ENCODE results near the gene VIM.
"Not testable (repeated sequence)": the region's sequence is repeated elsewhere in the genome, so short reads cannot be mapped to it uniquely, and the experiment has no call there.

The VIM gene

DNA sequence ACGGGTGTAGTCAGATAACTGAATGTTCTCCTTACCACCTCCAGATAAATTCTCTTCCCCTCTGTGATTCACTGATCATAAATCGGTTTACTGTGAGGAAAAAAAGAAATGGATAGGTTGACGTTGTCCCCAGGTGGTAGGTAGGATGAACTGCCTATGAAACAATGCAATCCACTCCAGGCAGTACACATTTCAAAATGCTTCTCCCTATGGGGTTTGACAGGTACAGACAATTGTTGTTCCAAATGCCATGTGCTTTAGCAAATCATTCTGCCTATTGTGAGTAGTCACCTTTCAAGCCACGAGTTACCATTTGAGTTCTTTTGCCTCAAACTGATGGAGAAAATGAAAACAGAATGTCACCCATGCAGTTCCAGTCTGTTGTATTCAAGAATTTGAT, 21.8 kb downstream of the VIM start:
- Histone ChIP-seq H3K36me3 (ENCODE audit: insufficient read depth) (no peaks in the 10 kb centered on the region), H3K4me1 (ENCODE audit: low read depth, poor library complexity, severe bottlenecking) (no peaks in the 10 kb centered on the region), H3K27ac (no peak overlapping the region), H3K9ac (no peak overlapping the region), H3K27me3 (ENCODE audit: insufficient read depth, low read depth) (no peaks in the 10 kb centered on the region), H4K20me1 (ENCODE audit: insufficient read depth) (no peaks in the 10 kb centered on the region), H3K4me3 (IDR thresholded peaks at IDR 0.05; ENCODE audit: insufficient read depth, low read depth, low read length) (no peak overlapping the region), H3K4me2 (no peak overlapping the region), H3K79me2 (ENCODE audit: insufficient read depth, low read depth) (no peaks in the 10 kb centered on the region), H2AFZ (ENCODE audit: low read depth) (no peak overlapping the region)
- TF ChIP-seq, protein P1, sequence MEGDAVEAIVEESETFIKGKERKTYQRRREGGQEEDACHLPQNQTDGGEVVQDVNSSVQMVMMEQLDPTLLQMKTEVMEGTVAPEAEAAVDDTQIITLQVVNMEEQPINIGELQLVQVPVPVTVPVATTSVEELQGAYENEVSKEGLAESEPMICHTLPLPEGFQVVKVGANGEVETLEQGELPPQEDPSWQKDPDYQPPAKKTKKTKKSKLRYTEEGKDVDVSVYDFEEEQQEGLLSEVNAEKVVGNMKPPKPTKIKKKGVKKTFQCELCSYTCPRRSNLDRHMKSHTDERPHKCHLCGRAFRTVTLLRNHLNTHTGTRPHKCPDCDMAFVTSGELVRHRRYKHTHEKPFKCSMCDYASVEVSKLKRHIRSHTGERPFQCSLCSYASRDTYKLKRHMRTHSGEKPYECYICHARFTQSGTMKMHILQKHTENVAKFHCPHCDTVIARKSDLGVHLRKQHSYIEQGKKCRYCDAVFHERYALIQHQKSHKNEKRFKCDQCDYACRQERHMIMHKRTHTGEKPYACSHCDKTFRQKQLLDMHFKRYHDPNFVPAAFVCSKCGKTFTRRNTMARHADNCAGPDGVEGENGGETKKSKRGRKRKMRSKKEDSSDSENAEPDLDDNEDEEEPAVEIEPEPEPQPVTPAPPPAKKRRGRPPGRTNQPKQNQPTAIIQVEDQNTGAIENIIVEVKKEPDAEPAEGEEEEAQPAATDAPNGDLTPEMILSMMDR (conservative IDR thresholded peaks at IDR 0.05; ENCODE audit: low read depth, low read length), result 0 out of 2 replicates have a peak, but pooled peaks have one; percentile 22

DNA sequence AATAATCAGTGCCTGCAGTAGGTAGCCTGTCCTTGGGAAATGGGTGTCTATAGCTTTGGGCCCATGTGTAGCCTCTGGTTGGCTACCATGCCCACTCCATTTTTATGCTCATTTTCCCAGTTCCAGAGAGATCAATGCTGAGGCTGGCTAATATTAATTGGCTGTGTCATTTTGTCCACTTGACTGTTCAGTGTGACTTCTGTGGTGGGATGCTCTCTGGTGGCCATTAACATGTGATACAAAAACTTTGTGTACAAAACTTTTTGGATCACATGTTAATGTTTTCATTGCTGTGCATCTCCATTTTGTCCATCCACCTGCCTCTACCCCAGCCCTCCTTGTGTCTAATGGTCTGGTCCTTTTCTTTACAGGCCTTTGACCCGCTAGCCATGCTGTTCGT, 22.7 kb downstream of the VIM start:
- no peaks in the 10 kb centered on the region for H3K4me1 ChIP-seq (ENCODE audit: low read depth, poor library complexity, severe bottlenecking)
- H2AFZ ChIP-seq (ENCODE audit: low read depth), result no peak overlapping the region
- no peaks in the 10 kb centered on the region for H4K20me1 ChIP-seq (ENCODE audit: insufficient read depth)
- H3K9ac ChIP-seq, result no peak overlapping the region
- no peaks in the 10 kb centered on the region for H3K79me2 ChIP-seq (ENCODE audit: insufficient read depth, low read depth)
- H3K4me2 ChIP-seq, result no peak overlapping the region
- no peaks in the 10 kb centered on the region for H3K36me3 ChIP-seq (ENCODE audit: insufficient read depth)
- no peak overlapping the region for H3K4me3 ChIP-seq (IDR thresholded peaks at IDR 0.05; ENCODE audit: insufficient read depth, low read depth, low read length)
- H3K27ac ChIP-seq, result no peak overlapping the region
- no peaks in the 10 kb centered on the region for H3K27me3 ChIP-seq (ENCODE audit: insufficient read depth, low read depth)
- TF ChIP-seq, protein P1 (conservative IDR thresholded peaks at IDR 0.05; ENCODE audit: low read depth, low read length), result no peak

DNA sequence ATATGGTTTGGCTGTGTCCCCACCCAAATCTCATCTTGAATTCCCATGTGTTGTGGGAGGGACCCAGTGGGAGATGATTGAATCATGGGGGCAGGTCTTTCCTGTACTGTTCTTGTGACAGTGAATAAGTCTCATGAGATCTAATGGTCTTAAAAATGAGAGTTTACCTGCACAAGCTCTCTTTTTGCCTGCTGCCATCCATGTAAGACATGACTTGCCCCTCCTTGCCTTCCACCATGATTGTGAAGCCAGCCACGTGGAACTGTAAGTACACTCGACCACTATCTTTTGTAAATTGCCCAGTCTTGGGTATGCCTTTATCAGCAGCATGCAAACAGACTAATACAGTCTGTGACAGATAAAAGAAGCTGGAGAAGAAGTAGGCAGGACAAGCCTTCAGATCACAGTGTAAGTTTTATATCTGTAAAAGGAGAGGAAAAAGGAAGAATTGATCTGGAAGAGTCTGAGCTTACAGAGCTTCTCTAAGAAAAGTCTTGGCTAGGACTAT, 26.6 kb downstream of the VIM start:
- not testable (repeated sequence) for H3K4me1 ChIP-seq (ENCODE audit: low read depth, poor library complexity, severe bottlenecking); H3K4me2 ChIP-seq; H3K4me3 ChIP-seq (IDR thresholded peaks at IDR 0.05; ENCODE audit: insufficient read depth, low read depth, low read length); H3K36me3 ChIP-seq (ENCODE audit: insufficient read depth); H2AFZ ChIP-seq (ENCODE audit: low read depth); H3K27me3 ChIP-seq (ENCODE audit: insufficient read depth, low read depth); H3K27ac ChIP-seq; H4K20me1 ChIP-seq (ENCODE audit: insufficient read depth); H3K9ac ChIP-seq; H3K79me2 ChIP-seq (ENCODE audit: insufficient read depth, low read depth)

DNA sequence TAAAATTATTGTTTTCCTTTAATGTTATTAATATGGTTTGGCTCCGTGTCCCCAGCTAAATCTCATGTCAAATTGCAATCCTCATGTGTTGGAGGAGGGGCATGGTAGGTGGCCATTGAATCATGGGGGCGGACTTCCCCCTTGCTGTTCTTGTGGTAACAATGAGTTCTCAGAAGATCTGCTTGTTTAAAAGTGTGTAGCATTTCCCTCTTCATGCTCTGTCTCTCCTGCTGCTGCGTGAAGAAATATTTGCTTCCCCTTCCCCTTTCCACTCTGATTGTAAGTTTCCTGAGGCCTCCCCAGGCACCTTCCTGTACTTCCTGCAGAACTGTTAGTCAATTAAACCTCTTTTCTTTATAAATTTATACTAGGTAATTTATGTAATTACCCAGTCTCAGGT, 27.5 kb downstream of the VIM start:
- no peaks in the 10 kb centered on the region for H3K27me3 ChIP-seq (ENCODE audit: insufficient read depth, low read depth)
- H3K79me2 ChIP-seq (ENCODE audit: insufficient read depth, low read depth), result no peaks in the 10 kb centered on the region
- no peak overlapping the region for H2AFZ ChIP-seq (ENCODE audit: low read depth)
- no peaks in the 10 kb centered on the region for H3K4me1 ChIP-seq (ENCODE audit: low read depth, poor library complexity, severe bottlenecking)
- H3K4me3 ChIP-seq (IDR thresholded peaks at IDR 0.05; ENCODE audit: insufficient read depth, low read depth, low read length), result no peak overlapping the region
- TF ChIP-seq, protein P1 (conservative IDR thresholded peaks at IDR 0.05; ENCODE audit: low read depth, low read length), result no peak
- H3K9ac ChIP-seq, result no peak overlapping the region
- no peak overlapping the region for H3K27ac ChIP-seq
- H4K20me1 ChIP-seq (ENCODE audit: insufficient read depth), result no peaks in the 10 kb centered on the region
- no peaks in the 10 kb centered on the region for H3K36me3 ChIP-seq (ENCODE audit: insufficient read depth)
- no peak overlapping the region for H3K4me2 ChIP-seq

DNA sequence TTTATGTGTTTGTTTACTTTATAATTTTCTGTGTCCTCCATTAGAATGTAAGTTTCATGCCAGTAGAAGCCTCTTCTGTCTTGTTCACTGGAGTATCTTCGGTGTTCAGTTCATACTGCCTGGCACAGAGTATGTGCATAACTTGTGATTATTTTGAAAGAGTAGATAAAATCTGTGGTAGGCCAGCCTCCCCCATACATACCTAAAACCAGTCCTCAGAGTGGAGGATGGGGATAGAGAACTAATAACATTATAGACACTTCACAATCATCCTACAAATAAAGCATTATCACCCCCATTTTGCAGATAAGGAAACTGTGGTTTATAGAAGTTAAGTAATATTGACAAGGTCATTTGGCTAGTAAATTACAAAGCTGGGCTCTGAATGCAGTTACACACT, 28.0 kb downstream of the VIM start:
- Histone ChIP-seq H3K27me3 (ENCODE audit: insufficient read depth, low read depth) (no peaks in the 10 kb centered on the region), H3K79me2 (ENCODE audit: insufficient read depth, low read depth) (no peaks in the 10 kb centered on the region), H3K9ac (no peak overlapping the region), H3K4me1 (ENCODE audit: low read depth, poor library complexity, severe bottlenecking) (no peaks in the 10 kb centered on the region), H3K4me3 (IDR thresholded peaks at IDR 0.05; ENCODE audit: insufficient read depth, low read depth, low read length) (no peak overlapping the region), H2AFZ (ENCODE audit: low read depth) (no peak overlapping the region), H3K36me3 (ENCODE audit: insufficient read depth) (no peaks in the 10 kb centered on the region), H3K4me2 (no peak overlapping the region), H4K20me1 (ENCODE audit: insufficient read depth) (no peaks in the 10 kb centered on the region), H3K27ac (no peak overlapping the region)
- TF ChIP-seq, protein P1 (conservative IDR thresholded peaks at IDR 0.05; ENCODE audit: low read depth, low read length), result no peak
